ENCODE measurements around the gene STUB1.

The STUB1 gene

DNA sequence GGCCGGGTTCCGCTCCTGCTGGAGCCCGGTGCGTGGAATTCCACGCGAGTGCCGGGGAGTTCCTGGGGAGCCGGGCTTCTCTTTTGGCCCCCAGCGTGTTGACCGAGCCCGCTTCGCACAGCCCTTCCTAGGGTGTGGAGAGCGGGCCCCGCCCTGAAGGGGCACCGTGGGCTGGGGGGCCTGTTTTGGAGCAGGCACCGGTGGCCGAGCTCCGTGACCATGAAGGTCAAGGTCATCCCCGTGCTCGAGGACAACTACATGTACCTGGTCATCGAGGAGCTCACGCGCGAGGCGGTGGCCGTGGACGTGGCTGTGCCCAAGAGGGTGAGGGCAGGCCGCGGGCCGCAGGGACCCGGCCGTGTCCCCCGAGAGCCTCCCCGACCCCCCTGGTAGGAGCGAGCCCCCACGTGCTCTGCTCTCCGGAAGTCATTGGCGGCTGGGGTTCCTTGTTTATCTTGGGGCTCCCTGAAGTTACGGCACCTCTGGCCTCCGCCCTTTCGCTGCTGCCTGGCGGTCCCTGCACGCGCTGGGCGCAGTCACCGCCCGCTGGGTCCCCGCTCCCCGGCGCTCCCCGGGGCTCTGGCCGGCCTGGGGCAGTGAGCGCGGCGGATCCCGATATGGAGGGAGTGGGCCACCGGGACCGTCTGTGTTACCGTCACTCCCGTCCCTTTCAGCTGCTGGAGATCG, 47.2 kb downstream of the STUB1 start:
- Histone ChIP-seq H3K36me3 (replicated peaks) (peaks cover 2% of the 10 kb centered on the region), H3K27me3 (replicated peaks) (no peaks in the 10 kb centered on the region), H3K27ac (peak overlapping the region; percentile 24), H3K4me3 (ENCODE audit: low read depth, low read length) (peak overlapping the region; percentile 67)
- in situ Hi-C loops (cut with HindIII; ENCODE audit: low pct_ligation_motif_present, low sequenced_read_pairs) = no loop called here
- no peak for TF ChIP-seq CTCF (IDR thresholded peaks at IDR 0.05; ENCODE audit: low read depth, low read length, missing control alignments)
- DNase-seq = no peak

GRCh38 chr16:728131-728889, 48.1 kb downstream of the STUB1 start:
- no peak for TF ChIP-seq CTCF (IDR thresholded peaks at IDR 0.05; ENCODE audit: low read depth, low read length, missing control alignments)
- in situ Hi-C loops (cut with HindIII; ENCODE audit: low pct_ligation_motif_present, low sequenced_read_pairs) = no loop called here
- Histone ChIP-seq H3K36me3 (replicated peaks) (peaks cover 7% of the 10 kb centered on the region), H3K27ac (no peak overlapping the region), H3K4me3 (ENCODE audit: low read depth, low read length) (peak overlapping the region; percentile 67), H3K27me3 (replicated peaks) (no peaks in the 10 kb centered on the region)
- DNase-seq = peak; percentile 63

DNA sequence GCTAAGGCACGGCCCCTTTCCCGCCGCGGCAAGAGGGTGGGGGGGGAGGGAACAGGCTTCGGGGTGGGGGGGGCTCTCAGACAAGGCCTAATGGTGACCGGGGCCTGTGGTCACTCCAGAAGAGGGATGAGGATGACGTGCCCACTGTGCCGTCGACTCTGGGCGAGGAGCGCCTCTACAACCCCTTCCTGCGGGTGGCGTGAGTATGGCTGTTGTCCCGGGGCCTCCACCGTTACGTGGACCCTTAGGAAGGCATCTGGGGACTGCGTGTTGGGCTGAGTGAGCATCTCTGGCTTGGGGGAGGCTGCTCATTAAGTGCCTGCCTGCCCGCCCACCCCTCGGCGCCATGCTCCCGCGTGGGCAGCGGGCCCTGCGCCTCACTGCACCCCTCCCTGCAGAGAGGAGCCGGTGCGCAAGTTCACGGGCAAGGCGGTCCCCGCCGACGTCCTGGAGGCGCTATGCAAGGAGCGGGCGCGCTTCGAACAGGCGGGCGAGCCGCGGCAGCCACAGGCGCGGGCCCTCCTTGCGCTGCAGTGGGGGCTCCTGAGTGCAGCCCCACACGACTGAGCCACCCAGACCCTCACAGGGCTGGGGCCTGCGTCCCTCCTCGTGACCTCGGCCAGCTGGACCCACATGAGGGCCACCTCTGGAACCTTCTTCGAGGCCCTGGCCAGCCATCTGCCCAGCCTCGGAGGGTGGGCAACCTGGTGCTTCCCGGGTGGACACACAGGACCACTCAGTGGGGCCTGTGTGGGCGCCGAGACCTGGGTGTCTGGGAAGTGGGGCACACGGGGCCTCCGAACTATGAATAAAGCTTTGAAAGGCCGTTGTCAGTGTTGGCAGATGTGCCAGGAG, 48.9 kb downstream of the STUB1 start:
- Histone ChIP-seq H3K27ac (no peak overlapping the region), H3K36me3 (replicated peaks) (peaks cover 14% of the 10 kb centered on the region), H3K27me3 (replicated peaks) (no peaks in the 10 kb centered on the region), H3K4me3 (ENCODE audit: low read depth, low read length) (peak overlapping the region; percentile 67)
- in situ Hi-C loops (cut with HindIII; ENCODE audit: low pct_ligation_motif_present, low sequenced_read_pairs) = no loop called here
- no peak for DNase-seq
- TF ChIP-seq CTCF (IDR thresholded peaks at IDR 0.05; ENCODE audit: low read depth, low read length, missing control alignments) = no peak

DNA sequence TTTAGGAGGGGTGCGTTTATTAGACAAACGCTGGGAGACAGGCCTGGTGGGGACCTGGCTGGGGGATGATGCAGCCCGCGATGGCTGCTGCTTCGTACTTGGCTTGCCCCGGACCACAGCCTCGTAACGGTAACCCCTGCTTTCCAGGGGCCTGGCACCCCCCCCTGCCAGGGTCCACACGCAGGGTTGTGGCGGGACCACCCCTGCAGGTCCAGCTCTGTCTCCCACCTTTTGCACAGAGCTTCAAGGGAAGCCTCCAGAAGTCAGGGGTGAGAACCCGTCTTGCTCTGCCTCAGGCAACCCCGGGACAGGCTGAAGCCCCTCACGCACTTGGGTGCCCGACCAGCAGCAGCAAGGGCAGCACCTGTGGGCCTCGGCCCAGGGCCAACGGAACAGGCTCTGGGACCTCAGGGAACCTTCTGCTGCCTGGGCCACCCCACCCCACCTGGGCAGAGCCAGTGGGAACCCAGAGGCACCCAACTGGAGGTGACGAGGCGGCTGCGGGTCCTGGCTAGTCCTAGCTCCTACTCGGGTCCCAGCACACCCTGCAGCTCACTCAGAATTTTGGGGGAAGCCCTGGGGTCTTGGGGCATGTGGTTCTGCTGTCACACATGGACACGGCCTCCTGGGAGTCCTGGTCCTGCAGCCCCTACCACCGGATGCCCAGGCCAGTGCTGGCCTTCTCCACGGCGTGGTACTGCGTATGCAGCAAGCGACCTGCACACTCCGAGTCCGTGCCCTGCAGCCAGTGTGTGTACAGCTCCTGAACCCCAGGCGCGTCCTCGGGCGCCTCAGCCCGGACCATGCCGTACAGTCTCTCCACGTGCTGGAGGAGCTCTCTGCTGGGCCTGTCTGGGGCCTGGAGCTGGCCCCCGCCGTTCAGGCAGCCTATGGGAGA, 49.8 kb downstream of the STUB1 start:
- TF ChIP-seq CTCF (IDR thresholded peaks at IDR 0.05; ENCODE audit: low read depth, low read length, missing control alignments) = no peak
- peaks cover 17% of the 10 kb centered on the region for H3K36me3 ChIP-seq (replicated peaks)
- in situ Hi-C loops (cut with HindIII; ENCODE audit: low pct_ligation_motif_present, low sequenced_read_pairs) = no loop called here
- DNase-seq = no peak
- H3K27me3 ChIP-seq (replicated peaks) = no peaks in the 10 kb centered on the region
- H3K27ac ChIP-seq = no peak overlapping the region
- no peak overlapping the region for H3K4me3 ChIP-seq (ENCODE audit: low read depth, low read length)

Data from brain microvascular endothelial cell (primary cell).